Stimulated activated naive B cell treated with anti-CD40 and anti-IgM and Interleukin-4, amounts not matched to agents 10 μg/mL and 1 μg/mL and 100 μg/mL, for 72 hours (primary cell): Measurements from ENCODE around the gene RIPPLY1.
"Not testable (repeated sequence)": the region's sequence is repeated elsewhere in the genome, so short reads cannot be mapped to it uniquely, and the experiment has no call there.

ENCODE experiments used
- ATAC-seq, 2 donors: fragments of 150-1000 bp; cut with Tn5 transposase; replicated peaks; 2 replicates each; pipeline ENCODE4 v1.10.0; 2021; ENCODE audit warnings: moderate library complexity in 1 of 2
- DNase-seq: peaks from one replicate; pipeline ENCODE4 v3.0.0; 2021
- H3K27ac Mint-ChIP-seq: one replicate; pipeline ENCODE4 v1.8.0; 2022; ENCODE audit warnings: mild to moderate bottlenecking, mixed read lengths
- H3K27me3 Mint-ChIP-seq, 2 donors: one replicate each; pipeline ENCODE4 v1.8.0; 2022; ENCODE audit warnings: mixed read lengths in 2 of 2
- H3K36me3 Mint-ChIP-seq, 2 donors: one replicate each; pipeline ENCODE4 v1.8.0; 2022; ENCODE audit warnings: mixed read lengths in 2 of 2, mild to moderate bottlenecking in 1 of 2
- H3K4me1 Mint-ChIP-seq, 2 donors: one replicate each; pipeline ENCODE4 v1.8.0; 2022; ENCODE audit warnings: mixed read lengths in 2 of 2, mild to moderate bottlenecking in 1 of 2
- H3K4me3 Mint-ChIP-seq, 2 donors: one replicate each; pipeline ENCODE4 v1.8.0; 2022; ENCODE audit warnings: mild to moderate bottlenecking in 2 of 2, mixed read lengths in 2 of 2, moderate library complexity in 1 of 2
- H3K9me3 Mint-ChIP-seq, 2 donors: one replicate each; pipeline ENCODE4 v1.8.0; 2022; ENCODE audit warnings: mixed read lengths in 2 of 2, mild to moderate bottlenecking in 1 of 2

RIPPLY1 gene

DNA sequence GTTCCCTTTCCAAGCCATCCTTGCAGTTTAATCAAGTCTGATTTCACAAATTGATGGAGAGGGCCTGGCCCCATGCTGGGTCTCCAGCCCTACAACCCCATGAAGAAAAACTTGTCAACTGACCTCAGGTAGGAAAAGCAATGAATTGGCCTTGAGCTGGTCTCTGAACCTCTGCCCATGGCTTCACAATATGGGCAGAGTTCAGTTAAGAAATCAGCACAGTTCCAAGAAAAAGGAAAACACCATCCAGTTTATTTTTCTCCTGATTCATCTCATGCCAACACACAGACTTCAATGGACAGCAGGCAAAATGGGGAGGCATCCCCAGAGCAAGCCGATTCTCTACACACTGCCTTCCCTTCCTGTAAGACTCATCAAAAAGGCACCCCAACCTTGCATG lies 3.3 kb downstream of the RIPPLY1 start:
- peaks cover 0 to 14% of the 10 kb centered on the region in 2 donors for H3K27me3 Mint-ChIP-seq
- DNase-seq (no peak), ATAC-seq (no peak)
- H3K4me1 Mint-ChIP-seq: no peaks in the 10 kb centered on the region
- H3K27ac Mint-ChIP-seq: no peak overlapping the region
- H3K4me3 Mint-ChIP-seq: no peak overlapping the region
- H3K9me3 Mint-ChIP-seq: no peaks in the 10 kb centered on the region
- H3K36me3 Mint-ChIP-seq: no peaks in the 10 kb centered on the region

DNA sequence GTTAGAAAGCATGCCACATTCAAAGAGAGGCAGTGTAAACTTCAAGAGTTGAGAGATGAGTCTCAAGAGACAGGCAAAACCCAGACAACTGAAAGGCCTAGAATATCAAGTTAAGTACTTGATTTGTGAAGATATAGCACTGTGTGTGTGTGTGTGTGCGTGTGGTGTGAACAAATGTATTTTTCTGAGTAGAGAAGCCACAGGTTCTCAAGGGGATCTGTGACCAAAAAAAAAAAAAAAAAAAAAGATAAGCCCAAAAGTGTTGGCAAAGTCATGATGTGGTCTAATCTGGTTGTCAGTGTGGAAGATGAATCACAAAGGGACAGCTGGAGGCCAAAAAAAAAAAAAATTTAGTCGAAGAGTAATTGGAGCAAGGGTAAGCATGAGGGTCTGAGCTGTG lies 3.9 kb downstream of the RIPPLY1 start:
- no peaks in the 10 kb centered on the region for H3K9me3 Mint-ChIP-seq
- no peak for ATAC-seq
- no peaks in the 10 kb centered on the region for H3K36me3 Mint-ChIP-seq
- no peak overlapping the region for H3K27ac Mint-ChIP-seq
- H3K4me3 Mint-ChIP-seq: no peak overlapping the region
- peaks cover 0 to 14% of the 10 kb centered on the region in 2 donors for H3K27me3 Mint-ChIP-seq
- H3K4me1 Mint-ChIP-seq: no peaks in the 10 kb centered on the region
- DNase-seq: no peak

DNA sequence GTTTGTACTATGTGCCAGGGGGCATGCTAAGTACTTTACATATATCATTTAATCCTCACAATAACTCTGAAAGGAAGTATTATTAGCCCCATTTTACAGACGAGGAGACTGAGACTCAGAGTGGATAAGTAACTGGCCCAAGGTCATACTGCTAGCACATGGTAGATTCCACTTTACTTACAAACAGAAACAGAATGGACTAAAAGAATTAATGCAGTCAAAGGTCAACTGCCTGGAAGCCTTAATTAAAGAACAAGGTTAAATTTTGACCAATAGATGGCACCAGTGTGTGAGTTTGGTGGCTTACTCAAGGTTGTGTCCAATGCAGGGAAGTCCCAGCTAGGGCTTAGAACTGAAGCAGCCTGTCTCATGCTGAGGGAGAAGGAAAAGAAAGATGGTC lies 4.7 kb downstream of the RIPPLY1 start:
- Mint-ChIP-seq H3K4me3 (no peak overlapping the region), H3K27ac (no peak overlapping the region), H3K36me3 (no peaks in the 10 kb centered on the region), H3K4me1 (no peaks in the 10 kb centered on the region), H3K27me3 (peaks cover 1 to 17% of the 10 kb centered on the region in 2 donors), H3K9me3 (no peaks in the 10 kb centered on the region)
- ATAC-seq: peak; percentile 77 to 81
- DNase-seq: peak; percentile 14

DNA sequence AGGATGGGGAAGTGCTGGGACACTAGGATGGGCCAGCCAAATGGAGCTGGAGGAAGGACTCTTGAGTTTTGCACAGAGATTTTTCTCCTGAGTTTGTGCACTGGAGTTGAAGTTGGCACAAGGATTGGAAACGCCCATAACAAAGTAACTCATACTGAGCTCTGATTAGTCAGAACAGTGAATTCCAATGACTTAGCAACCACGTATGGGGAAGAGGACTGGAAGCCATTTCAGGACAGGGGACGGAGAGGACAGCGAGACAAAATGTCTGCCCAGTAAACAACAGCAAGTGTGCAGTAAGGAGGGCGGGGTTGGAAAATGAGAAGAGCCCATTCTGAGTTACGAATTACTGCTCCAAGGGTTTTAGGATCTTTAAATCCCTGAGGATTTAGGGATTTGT lies 5.9 kb downstream of the RIPPLY1 start:
- Mint-ChIP-seq H3K36me3 (no peaks in the 10 kb centered on the region), H3K27me3 (peaks cover 6 to 22% of the 10 kb centered on the region in 2 donors), H3K27ac (no peak overlapping the region), H3K4me3 (no peak overlapping the region), H3K9me3 (no peaks in the 10 kb centered on the region), H3K4me1 (no peaks in the 10 kb centered on the region)
- no peak for DNase-seq
- ATAC-seq: no peak

DNA sequence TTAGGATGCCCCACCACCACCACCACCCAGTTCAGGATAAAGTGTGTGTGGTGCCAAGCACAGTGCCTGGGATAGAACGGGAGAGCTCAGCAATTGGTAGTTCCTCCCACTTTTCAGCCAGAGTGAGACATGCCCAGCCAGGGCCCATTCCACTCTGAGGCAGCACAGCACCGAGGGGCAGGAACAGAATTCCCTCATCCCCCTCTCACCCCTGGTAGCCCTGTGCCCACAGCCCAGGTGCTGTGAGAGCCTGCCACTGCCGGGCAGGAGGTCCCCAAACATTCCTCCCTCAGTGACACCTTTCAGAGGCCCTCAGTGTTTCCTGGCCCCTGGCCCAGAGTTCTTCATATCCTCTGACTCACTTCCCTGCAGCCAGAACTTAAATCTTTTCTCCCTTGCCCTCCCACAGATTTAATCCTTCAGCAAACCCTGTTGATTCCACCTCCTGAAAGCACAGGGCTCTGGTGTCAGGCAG lies 8.1 kb downstream of the RIPPLY1 start:
- no peak overlapping the region for H3K27ac Mint-ChIP-seq
- H3K4me1 Mint-ChIP-seq: no peaks in the 10 kb centered on the region
- H3K36me3 Mint-ChIP-seq: no peaks in the 10 kb centered on the region
- H3K4me3 Mint-ChIP-seq: no peak overlapping the region
- no peaks in the 10 kb centered on the region for H3K9me3 Mint-ChIP-seq
- no peak for DNase-seq
- ATAC-seq: no peak
- H3K27me3 Mint-ChIP-seq: peaks cover 6 to 27% of the 10 kb centered on the region in 2 donors

DNA sequence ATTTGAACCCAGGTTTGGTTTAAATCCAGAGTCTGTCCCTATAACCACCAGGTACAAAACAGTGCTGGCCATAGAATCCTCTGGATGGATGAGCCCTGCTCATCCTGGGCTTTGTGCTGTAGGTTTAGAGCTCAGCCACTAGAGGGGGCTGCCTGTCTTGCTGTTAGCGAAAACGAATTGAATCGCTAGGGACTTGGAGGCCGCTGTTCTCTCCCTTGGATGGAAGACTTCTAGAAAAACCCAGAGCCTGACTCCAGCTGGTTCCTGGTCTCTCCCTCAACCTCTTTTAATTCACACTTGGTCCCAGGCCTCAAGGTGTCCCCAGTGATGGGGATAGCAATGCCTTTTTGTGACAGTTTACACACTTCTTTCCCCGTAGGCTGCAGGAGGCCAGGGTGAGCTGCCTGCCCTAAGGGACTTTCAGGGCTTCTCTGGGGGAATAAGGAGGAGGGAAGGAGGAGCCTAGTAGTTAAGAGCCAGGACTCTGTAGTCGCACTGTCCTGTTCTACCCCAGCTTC lies 8.7 kb downstream of the RIPPLY1 start:
- Mint-ChIP-seq H3K27me3 (peaks cover 6 to 27% of the 10 kb centered on the region in 2 donors), H3K4me1 (no peaks in the 10 kb centered on the region), H3K27ac (no peak overlapping the region), H3K4me3 (no peak overlapping the region), H3K36me3 (no peaks in the 10 kb centered on the region), H3K9me3 (no peaks in the 10 kb centered on the region)
- peak; percentile 54 to 70 for ATAC-seq
- DNase-seq: peak; percentile 15

DNA sequence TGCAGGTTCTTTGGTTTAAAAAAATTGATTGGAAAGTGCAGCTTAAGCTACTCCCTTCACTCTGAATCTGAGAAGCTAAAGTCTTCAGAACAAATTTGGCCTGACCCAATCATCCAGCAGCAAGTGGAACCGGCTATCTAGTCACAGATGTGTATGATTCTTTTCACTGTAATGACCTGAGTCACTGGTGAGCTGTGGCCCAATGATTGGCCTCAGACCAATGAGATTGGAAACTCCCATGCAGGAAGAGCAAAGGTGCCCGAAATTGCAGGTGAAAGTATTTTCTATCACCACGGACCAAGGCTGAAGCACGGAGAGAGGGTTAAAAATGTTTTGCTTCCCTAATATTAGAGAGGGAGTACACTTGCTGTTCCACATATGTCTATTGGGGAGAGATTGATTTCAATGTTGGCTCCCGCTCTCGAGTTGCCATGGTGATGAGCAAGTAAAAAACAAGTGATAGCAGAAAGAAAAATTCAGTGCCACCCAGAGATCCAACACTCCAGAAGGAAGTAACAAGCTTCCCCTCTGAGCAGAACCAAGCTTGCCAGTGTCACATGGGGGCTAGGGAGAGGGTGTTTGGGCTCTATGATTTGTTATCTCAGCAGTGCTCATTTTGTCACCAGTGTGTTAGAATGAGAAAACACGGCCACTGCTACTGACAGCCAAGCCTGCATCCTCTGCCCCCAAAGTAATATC lies 11.2 kb downstream of the RIPPLY1 start:
- Mint-ChIP-seq H3K4me1 (no peaks in the 10 kb centered on the region), H3K36me3 (no peaks in the 10 kb centered on the region), H3K27me3 (peaks cover 6 to 37% of the 10 kb centered on the region in 2 donors), H3K4me3 (no peak overlapping the region), H3K9me3 (peaks cover 0 to 3% of the 10 kb centered on the region in 2 donors), H3K27ac (no peak overlapping the region)
- DNase-seq (no peak), ATAC-seq (no peak)

DNA sequence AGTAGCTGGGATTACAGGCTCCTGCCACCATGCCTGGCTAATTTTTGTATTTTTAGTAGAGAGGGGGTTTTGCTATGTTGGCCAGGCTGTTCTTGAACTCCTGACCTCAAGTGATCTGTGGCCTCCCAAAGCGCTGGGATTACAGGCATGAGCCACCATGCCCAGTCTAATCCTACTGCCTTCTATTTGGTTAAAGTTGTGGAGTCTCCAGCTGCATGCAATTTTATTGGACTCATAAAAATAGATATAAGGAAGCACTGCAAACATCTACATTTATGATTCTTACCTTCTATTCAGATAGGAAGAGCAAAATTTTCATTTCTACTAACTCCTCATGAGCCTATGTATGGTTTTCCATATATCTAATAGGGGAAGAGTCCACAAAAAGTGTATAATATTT lies 13.7 kb downstream of the RIPPLY1 start:
- no peaks in the 10 kb centered on the region for H3K36me3 Mint-ChIP-seq
- peaks cover 0 to 3% of the 10 kb centered on the region in 2 donors for H3K9me3 Mint-ChIP-seq
- no peak for DNase-seq
- ATAC-seq: no peak
- no peak overlapping the region for H3K4me3 Mint-ChIP-seq
- H3K4me1 Mint-ChIP-seq: no peaks in the 10 kb centered on the region
- H3K27ac Mint-ChIP-seq: no peak overlapping the region
- peaks cover 6 to 25% of the 10 kb centered on the region in 2 donors for H3K27me3 Mint-ChIP-seq

DNA sequence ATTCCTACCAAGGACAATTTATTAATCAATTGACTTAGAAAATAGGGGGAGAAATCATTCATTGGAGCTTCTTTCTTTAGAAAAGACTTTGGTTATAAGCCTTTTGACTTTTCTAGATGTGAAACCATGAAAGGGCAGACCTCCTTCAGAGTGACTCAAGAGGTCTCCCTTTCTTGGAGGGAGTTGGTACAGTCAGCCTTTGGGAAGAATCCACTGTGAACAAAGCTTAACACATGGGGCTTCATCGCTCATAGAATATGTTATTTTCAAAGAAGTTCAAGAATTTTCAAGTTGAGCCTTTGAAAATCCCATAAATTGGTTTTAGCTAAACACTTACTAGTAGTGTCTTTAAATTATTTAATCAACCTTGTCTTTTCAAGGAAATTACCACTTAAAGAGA lies 28.0 kb downstream of the RIPPLY1 start:
- H3K36me3 Mint-ChIP-seq: no peaks in the 10 kb centered on the region
- H3K4me3 Mint-ChIP-seq: no peak overlapping the region
- no peak for ATAC-seq
- H3K27me3 Mint-ChIP-seq: peaks cover 0 to 26% of the 10 kb centered on the region in 2 donors
- H3K27ac Mint-ChIP-seq: no peak overlapping the region
- DNase-seq: no peak
- H3K9me3 Mint-ChIP-seq: no peaks in the 10 kb centered on the region
- no peaks in the 10 kb centered on the region for H3K4me1 Mint-ChIP-seq

DNA sequence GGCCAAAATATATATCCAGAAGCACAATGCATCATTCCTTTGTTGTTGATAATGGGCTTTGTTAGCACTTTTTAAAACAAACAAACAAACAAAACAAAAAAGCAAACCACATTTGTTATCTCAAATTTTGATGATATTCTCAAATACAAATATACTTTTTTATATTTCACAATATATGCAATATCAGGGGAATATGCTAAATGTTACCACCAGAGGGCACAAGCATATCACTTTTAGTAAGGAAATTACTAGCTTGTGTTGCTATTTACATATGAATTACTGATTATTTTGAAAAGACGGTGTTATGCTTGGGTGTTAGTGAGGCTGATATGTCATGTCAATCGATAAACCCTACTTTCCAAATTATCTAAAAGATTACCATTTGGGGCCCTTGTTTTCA lies 29.1 kb downstream of the RIPPLY1 start:
- H3K36me3 Mint-ChIP-seq: no peaks in the 10 kb centered on the region
- peaks cover 0 to 17% of the 10 kb centered on the region in 2 donors for H3K27me3 Mint-ChIP-seq
- no peak overlapping the region for H3K27ac Mint-ChIP-seq
- no peaks in the 10 kb centered on the region for H3K9me3 Mint-ChIP-seq
- ATAC-seq (no peak), DNase-seq (no peak)
- H3K4me1 Mint-ChIP-seq: no peaks in the 10 kb centered on the region
- H3K4me3 Mint-ChIP-seq: no peak overlapping the region

DNA sequence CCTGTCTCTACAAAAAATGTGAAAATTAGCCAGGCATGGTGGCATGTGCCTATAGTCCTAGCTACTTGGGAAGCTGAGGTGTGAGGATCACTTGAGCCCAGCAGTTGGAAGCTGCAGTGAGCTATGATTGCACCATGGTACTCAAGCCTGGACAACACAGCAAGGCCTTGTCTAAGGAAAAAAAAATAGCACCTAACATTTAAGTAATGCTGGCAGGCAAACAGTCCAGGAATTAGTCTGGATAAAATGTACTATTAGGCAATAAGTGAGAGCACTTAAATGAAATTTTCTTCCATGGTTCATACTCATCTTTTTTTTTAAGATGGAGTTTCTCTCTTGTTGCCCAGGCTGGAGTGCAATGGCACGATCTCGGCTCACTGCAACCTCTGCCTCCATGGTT lies 30.3 kb downstream of the RIPPLY1 start:
- H3K4me1 Mint-ChIP-seq, H3K27ac Mint-ChIP-seq, H3K9me3 Mint-ChIP-seq, H3K36me3 Mint-ChIP-seq, ATAC-seq, H3K4me3 Mint-ChIP-seq, DNase-seq: not testable (repeated sequence)
- H3K27me3 Mint-ChIP-seq: peaks cover 0 to 14% of the 10 kb centered on the region in 2 donors

DNA sequence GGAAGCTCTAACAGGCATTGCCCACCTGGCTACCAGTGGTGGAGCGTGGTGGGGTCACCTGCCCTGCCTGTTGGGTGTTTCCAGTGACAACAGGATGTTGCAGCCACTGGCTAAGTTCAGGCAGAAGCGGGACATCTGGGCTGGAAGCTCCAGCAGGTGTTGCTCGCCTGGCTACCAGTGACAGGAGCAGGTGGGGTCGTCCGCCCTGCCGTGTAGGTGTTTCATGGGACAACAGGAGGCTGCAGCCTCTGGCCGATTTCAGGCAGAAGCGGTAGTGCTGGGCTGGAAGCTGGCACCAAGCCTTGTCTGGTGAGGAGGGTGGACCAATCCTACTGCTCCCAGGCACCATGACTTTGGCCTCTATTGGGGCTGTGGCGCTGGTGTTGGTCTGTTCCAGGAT lies 39.4 kb downstream of the RIPPLY1 start:
- Mint-ChIP-seq H3K4me1 (no peaks in the 10 kb centered on the region), H3K9me3 (peaks cover 0 to 6% of the 10 kb centered on the region in 2 donors), H3K36me3 (peaks cover 0 to 2% of the 10 kb centered on the region in 2 donors), H3K27ac (no peak overlapping the region), H3K4me3 (no peak overlapping the region), H3K27me3 (peaks cover 0 to 8% of the 10 kb centered on the region in 2 donors)
- no peak for ATAC-seq
- DNase-seq: no peak

DNA sequence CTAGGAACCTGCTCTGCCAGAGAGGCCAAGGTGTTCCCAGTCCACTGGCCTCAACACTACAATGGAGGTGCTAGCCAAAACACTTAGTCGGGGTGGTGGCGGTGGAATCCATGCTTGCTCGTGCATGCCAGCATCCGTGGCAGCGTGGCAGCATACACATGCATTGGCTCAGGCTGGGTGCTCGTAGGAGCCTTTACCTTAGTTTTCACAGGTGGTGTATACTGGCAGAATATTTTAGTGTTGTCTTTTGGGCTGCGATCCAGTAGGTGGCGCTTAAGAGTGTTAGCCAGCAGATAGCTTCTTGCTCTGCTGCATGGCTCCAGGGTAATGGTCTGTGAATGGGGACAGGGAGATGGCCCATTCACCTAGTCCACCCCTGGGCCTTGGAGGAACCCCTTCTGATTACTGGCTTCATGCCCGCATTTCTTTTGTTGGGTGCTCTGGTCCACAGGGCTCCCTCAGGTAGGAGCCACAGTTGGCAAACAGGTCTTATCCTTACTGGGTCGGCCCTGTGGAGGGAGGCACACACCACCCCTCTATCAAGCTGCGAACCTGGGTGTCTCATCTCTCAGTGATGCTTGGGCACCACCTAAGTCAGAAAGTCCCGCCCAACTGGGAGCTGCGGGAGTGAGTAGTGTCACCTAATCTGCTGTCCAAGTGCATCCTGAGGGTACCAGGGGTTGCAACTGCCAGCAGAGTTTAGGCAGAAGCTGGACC lies 40.0 kb downstream of the RIPPLY1 start:
- H3K27ac Mint-ChIP-seq: no peak overlapping the region
- H3K9me3 Mint-ChIP-seq: peaks cover 0 to 6% of the 10 kb centered on the region in 2 donors
- no peaks in the 10 kb centered on the region for H3K4me1 Mint-ChIP-seq
- peaks cover 0 to 2% of the 10 kb centered on the region in 2 donors for H3K36me3 Mint-ChIP-seq
- ATAC-seq (peak; percentile 33 to 72), DNase-seq (peak; percentile 11)
- no peak overlapping the region for H3K4me3 Mint-ChIP-seq
- peaks cover 0 to 8% of the 10 kb centered on the region in 2 donors for H3K27me3 Mint-ChIP-seq
